ENCODE measurements around the gene SLC10A2. TPM values are rescaled to one million over a fixed set of nuclear protein-coding genes. Genes with fewer than 3 reads are reported as not detected.

SLC10A2 gene
- total RNA-seq, result not detected in 2 replicates

DNA sequence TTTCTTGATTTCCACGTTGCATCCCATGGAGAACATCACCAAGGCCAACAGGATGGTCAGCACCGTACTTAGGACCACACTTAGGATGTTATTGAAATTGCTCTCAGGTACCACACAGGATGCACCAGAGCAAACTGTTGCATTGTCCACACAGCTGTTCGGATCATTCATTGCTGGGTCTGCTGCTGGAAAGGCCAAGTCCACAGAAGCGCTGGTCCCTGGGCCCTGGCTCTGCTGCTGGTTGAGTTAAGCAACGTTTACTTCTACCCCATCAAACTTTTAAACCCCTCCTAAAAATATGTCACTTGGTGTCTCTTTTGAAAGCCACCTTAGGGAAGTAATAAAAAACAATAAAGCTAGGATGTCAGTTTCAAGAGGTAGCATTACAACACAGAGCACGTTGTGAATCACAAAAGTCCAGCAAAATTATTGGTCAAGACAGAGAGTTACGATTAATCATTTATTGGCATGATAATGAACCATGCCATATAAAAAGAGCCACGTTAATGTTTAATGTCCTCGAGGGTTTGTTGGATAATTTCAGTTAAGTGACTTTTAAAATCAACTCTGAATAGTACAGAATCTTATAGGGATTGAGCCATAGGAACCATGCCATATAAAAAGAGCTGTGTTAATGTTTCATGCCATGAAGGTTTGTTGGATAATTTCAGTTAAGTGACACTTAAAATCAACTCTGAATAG, at the start of gene SLC10A2:
SLC10A2 (minus strand) TSS at position 339 of the 702 bp plus-strand sequence; CDS start at position 171, 168 bp downstream.

Other genes with a start within 250 kb of the SLC10A2 start
- 65.3 and 68.7 TPM in 2 replicates for gene ERCC5, start 220.4 kb downstream of the SLC10A2 start, total RNA-seq

Data from placental epithelial cell (primary cell).